Bone marrow (tissue), 2 donors: ENCODE results near the gene KCNQ2.

Source experiments
- DNase-seq, 2 donors: peaks; one replicate each; lab custom pipeline; 2025; lab: John Stamatoyannopoulos, UW

The KCNQ2 gene

GRCh38 chr20:63501818-63502670, 29.6 kb upstream of the KCNQ2 start:
- DNase-seq = no peak

- DNase-seq = no peak
These were observed 28.7 kb upstream of the KCNQ2 start for GRCh38 chr20:63500902-63501817.

- no peak for DNase-seq
These were observed 27.9 kb upstream of the KCNQ2 start for GRCh38 chr20:63500151-63500901.

GRCh38 chr20:63499338-63499969, 27.0 kb upstream of the KCNQ2 start:
- DNase-seq = no peak

- no peak for DNase-seq
These were observed 26.5 kb upstream of the KCNQ2 start, which contains the start of gene EEF1A2 for GRCh38 chr20:63498960-63499337. EEF1A2 (minus strand) TSS chr20:63499083; CDS start chr20:63497763, 1,320 bp downstream.

GRCh38 chr20:63497946-63498935, 25.8 kb upstream of the KCNQ2 start:
- no peak for DNase-seq

GRCh38 chr20:63497138-63497945, 24.9 kb upstream of the KCNQ2 start:
- DNase-seq = no peak

GRCh38 chr20:63496596-63497120, 24.2 kb upstream of the KCNQ2 start:
- DNase-seq = no peak

- DNase-seq = peak in 1 of 2 donors; percentile 39
These were observed 23.5 kb upstream of the KCNQ2 start for GRCh38 chr20:63495741-63496595.

GRCh38 chr20:63495167-63495720, 22.8 kb upstream of the KCNQ2 start:
- no peak for DNase-seq

GRCh38 chr20:63494420-63495166, 22.1 kb upstream of the KCNQ2 start:
- no peak for DNase-seq

GRCh38 chr20:63494084-63494419, 21.6 kb upstream of the KCNQ2 start:
- no peak for DNase-seq

- no peak for DNase-seq
These were observed 21.1 kb upstream of the KCNQ2 start for GRCh38 chr20:63493563-63494020.

- DNase-seq = no peak
These were observed 20.5 kb upstream of the KCNQ2 start for GRCh38 chr20:63492982-63493381.

GRCh38 chr20:63492518-63492917, 20.1 kb upstream of the KCNQ2 start:
- DNase-seq = no peak

GRCh38 chr20:63491635-63492230, 19.3 kb upstream of the KCNQ2 start:
- DNase-seq = no peak

GRCh38 chr20:63491078-63491477, 18.6 kb upstream of the KCNQ2 start:
- no peak for DNase-seq
